GM10266 (cell line): ENCODE data around the gene SULT1A1.
"Not testable (repeated sequence)": the region's sequence is repeated elsewhere in the genome, so short reads cannot be mapped to it uniquely, and the experiment has no call there.

Experiments used
- DNase-seq: peaks from one replicate; pipeline ENCODE4 v3.0.0; 2012; ENCODE audit errors: extremely low spot score
- TF ChIP-seq, protein P1 (sequence below): IDR thresholded peaks from 2 replicates; pipeline ENCODE4 v1.5.1; 2012; ENCODE audit warnings: mild to moderate bottlenecking, low read depth; ENCODE audit not compliant: control insufficient read depth, insufficient read depth; ENCODE audit errors: missing control alignments

Gene SULT1A1

DNA sequence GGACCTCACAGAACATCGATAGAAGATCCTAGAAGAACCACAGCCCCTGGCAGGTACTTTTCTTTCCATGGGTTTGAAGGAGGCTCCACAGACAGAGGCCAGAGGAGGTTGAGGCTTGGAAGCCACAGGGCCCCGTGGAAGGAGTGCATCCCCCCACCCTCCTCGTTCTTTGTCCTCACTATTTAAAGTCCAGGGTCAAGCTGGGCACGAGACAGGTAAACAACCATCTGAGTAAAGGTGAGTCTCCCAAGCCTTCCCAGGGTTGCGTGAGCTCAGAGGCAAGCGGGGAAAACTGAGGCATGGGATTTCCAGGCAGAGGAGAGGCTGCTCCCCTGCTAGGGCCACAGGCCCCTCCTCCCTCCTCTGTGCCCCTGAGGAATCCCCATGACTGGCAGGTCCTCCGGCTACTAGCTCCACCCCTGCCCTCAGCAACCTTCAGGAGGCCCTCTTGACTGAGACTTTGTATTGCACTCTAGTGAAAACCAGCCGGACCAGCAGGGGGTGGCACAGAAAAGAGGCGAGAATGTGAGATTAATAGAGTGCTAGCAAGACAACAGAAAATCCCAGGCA, 12.1 kb downstream of the SULT1A1 start:
- peak; percentile 29 for DNase-seq
- TF ChIP-seq, protein P1, sequence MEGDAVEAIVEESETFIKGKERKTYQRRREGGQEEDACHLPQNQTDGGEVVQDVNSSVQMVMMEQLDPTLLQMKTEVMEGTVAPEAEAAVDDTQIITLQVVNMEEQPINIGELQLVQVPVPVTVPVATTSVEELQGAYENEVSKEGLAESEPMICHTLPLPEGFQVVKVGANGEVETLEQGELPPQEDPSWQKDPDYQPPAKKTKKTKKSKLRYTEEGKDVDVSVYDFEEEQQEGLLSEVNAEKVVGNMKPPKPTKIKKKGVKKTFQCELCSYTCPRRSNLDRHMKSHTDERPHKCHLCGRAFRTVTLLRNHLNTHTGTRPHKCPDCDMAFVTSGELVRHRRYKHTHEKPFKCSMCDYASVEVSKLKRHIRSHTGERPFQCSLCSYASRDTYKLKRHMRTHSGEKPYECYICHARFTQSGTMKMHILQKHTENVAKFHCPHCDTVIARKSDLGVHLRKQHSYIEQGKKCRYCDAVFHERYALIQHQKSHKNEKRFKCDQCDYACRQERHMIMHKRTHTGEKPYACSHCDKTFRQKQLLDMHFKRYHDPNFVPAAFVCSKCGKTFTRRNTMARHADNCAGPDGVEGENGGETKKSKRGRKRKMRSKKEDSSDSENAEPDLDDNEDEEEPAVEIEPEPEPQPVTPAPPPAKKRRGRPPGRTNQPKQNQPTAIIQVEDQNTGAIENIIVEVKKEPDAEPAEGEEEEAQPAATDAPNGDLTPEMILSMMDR: no peak

DNA sequence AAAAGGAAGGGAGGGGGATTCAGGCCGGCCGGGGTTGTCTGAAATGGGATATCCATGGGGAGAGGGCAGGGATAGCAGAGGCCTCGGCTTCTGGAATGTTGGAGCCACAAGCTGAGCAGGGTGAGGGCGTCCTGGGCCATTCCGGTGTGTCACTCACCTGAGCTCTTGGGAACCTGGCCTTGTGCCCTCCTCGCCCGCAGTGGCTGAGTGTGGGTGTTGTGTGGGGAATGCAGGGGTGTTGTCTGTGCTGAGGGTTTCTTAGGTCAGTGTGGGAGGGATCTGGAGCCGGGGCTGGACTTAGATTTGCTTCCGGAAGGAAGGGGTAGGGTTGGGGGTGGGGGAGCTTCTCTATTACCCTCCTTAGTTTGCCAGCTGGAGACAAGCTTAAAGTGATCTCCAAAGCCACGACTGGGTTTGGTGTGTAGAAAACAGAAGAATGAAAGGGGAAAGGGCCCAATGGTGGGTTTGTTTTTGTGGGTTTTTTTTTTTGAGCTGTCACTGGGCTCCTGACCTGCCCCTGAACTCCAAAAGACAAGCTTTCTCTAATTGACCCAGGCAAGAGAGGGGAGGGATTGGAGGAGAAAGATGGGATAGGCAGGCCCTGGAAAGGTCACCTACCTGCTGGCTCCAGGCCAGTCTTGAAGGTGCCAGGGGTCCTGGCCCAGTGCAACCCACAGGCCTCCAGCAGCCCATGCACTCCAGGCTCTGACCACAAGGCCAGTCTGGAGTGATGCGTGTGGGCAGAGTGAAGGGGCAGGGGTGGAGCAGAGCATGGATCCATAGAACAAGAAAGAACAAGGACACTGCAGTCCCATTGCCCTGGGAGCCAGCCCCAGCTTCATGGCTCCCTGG, 12.8 kb downstream of the SULT1A1 start, which contains the start of gene SULT1A2:
Gene SULT1A2, minus strand, starts transcription at position 211 of the 852 bp plus-strand sequence. CDS start 1,120 bp downstream, outside the sequence.
- DNase-seq: no peak
- TF ChIP-seq, protein P1: no peak

DNA sequence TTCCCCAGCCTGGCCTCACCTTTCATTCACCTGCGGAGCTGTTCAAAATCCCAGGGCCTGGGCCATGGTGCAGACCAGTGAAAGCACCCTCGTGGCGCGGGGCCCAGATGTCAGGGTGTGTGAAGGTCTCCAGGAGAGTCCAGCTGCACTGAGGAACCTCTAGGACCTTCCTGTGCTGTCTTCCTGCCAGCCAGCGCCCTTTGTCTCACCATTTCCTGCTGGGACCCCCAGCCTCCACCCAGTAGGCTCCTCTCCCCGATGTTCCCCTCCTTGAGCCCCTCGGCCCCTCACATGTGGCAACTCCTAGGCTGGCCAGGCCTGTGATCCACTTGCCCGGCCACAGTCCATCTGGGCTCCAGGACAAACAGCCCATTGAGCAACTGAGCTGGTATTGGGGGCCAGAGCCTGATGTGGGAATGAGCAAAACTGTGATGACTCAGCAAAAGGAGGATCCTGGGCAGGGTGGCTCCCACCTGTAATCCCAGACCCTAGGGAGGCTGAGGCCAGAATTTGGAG, 13.7 kb downstream of the SULT1A1 start:
- TF ChIP-seq, protein P1: no peak
- DNase-seq: no peak

DNA sequence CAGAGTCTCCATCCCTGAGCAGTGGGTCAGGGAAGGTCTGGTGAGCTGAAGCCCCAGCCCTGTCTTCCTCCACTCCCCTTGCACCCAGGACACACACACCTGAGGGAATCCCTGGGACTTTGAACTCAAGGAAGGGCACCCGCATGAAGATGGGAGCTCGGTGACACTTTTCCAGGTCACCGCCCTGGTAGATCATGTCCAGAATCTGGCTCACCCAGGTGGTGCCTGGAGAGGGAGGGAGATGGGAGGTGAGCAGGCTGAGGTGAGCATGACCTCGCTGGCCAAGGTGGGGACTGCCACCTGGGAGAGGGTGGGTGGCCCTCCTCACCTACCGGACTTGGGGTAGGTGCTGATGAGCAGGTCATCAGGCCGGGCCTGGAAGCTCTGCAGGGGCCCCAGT, 14.4 kb downstream of the SULT1A1 start:
- DNase-seq: not testable (repeated sequence)

DNA sequence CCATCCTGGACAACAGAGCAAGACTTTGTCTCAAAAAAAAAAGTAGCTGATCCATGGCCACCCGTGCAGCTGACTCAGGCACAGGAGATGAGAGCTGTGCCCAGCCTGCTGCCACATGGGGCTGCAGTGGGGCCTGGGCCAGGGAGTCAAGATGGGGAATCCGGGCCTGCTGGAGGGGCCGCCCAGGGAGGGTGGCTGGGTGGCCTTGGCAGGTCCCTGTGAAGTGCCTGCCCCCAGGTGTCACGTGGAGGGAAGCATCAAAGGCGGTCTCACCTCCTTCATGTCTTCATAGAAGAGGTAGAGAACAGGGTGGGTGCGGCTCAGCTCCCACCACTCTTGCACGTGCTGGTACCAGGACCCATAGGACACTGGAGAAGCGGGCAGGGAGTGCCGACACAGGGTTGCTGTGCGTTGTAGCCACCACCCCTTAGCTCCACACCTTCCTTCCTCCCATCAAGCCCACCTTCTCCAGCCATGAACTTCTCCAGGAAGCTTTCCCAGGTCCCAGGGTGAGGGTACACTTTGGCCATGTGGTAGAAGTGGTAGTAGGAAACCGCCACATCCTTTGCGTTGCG, 16.8 kb downstream of the SULT1A1 start:
- no peak for DNase-seq
- TF ChIP-seq, protein P1: no peak

DNA sequence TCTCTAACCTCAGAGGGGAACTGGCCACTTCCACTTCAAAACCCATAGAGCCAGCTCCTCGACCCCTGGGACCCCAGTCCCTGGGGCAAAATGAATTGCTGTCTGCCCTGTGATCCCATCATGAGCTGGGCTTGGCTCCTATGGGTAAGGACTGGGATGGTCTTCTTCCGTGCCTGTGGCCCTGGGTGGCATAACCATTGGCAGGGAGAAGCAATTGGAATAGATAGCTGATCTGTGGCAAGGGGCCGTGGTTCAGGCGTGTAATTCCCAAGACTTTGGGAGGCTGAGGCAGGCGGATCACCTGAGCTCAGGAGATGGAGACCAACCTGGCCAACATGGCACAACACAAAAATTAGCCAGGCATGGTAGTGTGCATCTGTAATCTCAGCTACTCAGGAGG, 17.3 kb downstream of the SULT1A1 start:
- DNase-seq: no peak
- TF ChIP-seq, protein P1: no peak

DNA sequence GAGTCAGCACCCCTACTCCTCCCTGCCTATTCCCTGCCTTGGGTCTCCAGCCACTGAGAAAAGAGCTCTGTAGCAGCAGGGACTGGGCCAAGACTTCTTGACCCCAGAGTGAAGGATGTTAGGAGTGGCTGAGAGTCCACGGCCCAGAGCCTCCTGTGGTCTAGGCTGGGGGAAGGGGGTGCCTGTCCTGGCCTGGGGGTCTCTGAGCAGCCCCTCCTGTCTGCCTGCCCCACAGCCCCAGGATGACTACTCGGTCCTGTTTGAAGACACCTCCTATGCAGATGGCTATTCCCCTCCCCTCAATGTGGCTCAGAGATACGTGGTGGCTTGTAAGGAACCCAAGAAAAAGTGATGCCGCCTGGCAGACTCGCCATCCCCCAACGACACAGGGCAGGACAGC, 18.5 kb downstream of the SULT1A1 start:
- no peak for DNase-seq
- TF ChIP-seq, protein P1: no peak
